ENCODE results near the gene CPD.
"Not testable (repeated sequence)": the region's sequence is repeated elsewhere in the genome, so short reads cannot be mapped to it uniquely, and the experiment has no call there.

Gene CPD

DNA sequence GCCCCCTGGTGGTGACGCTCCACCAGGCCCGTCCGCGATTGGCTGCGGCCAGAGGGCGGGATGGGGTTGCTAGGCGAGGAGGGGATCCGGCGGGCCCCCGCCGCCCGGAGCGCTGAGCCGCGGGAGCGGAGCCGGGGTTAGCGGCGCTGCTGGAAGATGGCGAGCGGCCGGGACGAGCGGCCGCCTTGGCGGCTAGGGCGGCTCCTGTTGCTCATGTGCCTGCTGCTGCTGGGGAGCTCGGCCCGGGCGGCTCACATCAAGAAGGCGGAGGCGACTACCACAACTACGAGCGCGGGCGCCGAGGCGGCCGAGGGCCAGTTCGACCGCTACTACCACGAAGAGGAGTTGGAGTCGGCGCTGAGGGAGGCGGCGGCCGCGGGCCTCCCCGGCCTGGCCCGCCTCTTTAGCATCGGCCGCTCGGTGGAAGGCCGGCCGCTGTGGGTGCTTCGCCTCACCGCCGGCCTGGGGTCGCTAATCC lies at the start of gene CPD:
CPD (plus strand) TSS at position 103 of the 478 bp plus-strand sequence; CDS start at position 157, 54 bp downstream.
- peak; percentile 95 to 96 for DNase-seq (ENCODE audit: low read depth in 2 of 2)

DNA sequence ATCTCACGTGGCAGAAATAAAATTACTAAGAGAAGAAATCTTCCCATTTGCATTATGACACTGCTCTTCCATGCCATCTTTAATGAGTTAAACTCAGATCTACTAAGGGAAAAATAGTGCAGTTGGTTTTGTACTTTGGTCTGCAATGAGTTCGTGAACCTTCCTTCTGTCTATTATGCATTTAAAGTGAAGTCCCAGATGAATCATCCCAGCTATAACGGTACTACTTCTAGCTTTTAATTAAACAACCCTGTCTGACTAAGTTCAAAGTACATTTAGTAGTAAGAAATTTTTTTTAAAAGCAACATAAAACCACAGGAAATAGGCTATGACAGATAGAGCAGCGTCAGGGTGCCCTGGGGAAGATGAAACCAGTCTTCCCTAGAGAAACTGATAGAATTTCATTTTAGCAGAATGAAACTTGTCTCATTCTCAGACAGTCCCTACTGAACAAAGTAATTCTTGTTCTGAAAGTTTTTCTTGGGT lies 46.6 kb upstream of the CPD start:
- peak in 1 of 2 donors; percentile 28 for DNase-seq (ENCODE audit: low read depth in 2 of 2)

DNA sequence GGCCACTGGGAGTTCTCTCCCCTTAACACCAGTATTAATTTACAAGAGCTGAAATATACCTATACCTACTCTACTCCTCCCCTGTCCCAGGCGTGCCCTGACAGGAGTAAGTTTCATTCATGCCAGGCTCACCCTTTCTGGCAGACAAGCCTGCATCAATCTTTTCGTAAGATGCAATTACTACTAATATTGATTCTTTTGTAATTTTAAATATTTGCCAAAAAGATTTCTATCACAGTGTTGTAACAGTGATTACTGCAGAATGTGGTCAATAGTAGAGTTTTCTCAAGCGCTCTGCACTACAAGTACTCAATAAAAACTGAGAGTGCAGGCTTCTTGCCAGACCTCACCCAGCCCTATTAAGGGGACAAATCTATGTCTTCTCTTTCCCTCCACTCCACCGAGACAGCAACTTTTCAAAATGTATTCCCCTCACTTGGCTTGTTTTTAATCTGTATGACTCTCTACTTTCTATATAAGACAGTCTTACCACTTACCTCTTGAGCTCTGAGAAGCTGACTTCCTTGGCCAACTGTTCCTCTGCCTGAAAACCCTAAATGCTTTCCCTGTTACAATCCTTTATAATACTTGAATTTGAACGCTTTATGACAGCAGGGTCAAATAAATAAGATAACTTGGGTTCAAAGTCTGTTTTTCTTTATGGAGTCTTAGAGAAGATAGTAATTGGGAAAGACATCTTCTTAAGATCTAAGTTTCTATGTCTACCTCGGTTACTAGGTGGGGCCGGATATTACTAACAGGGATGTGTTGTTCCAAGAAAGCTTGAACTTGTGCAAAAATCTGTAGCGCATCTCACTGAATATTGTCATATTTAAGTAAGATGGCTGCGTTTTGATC lies 45.0 kb upstream of the CPD start, which contains the start of gene TMIGD1:
TMIGD1 (minus strand) TSS at position 555 of the 858 bp plus-strand sequence. CDS start 1,924 bp downstream, outside the sequence.
- DNase-seq (ENCODE audit: low read depth in 2 of 2): no peak

DNA sequence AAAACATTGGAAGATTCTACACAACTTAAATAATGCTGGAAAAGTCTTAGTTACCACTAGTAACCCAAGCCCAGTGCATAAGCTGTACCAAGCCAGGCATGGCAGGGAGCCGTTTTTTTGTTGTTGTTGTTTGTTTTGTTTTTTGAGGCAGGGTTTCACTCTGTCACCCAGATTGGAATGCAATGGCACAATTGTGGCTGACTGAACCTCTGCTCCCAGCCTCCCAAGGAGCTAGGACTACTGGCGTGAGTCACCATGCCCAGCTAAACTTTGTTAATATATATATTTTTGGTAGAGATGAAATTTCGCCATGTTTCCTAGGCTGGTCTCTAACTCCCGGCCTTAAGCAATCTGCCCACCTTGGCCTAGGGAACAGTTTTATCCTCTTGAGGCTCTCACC lies 44.3 kb upstream of the CPD start:
- DNase-seq (ENCODE audit: low read depth in 2 of 2): no peak

DNA sequence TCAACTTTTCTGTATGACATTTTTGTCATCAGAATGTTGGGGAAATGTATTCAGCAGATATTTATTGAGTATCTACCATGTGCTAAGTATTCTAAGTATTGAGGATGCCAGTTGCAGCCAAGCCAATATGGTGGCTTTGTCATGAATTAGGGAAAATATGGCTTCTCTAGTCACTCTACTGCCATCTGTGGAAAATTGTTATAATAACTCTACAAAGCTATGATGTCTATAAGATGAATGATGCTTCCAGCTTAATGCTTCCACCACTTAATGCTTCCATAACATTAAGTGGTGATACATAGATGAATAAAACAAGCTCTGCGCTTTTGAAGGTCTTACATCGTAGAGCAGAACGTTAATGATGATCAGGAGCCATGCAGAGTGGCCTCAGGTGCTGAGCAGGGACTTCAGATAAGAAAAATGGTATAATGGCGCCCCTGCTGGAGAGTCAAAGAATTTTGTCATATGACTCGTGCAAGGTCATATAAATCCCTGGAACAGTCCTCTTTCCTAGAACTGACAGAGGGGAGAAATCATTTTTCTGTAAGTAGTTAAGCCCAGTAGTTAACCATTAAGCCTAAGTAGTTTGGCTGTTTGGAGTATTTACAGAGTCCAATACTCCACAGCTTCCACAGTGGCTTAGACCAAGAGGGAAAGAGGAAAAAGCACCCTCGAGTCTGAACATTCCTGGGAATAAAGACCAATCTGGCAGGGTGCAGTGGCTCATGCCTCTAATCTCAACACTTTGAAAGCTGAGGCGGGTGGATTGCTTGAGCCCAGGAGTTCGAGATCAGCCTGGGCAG lies 42.2 kb upstream of the CPD start:
- DNase-seq (ENCODE audit: low read depth in 2 of 2): peak; percentile 35 to 58

DNA sequence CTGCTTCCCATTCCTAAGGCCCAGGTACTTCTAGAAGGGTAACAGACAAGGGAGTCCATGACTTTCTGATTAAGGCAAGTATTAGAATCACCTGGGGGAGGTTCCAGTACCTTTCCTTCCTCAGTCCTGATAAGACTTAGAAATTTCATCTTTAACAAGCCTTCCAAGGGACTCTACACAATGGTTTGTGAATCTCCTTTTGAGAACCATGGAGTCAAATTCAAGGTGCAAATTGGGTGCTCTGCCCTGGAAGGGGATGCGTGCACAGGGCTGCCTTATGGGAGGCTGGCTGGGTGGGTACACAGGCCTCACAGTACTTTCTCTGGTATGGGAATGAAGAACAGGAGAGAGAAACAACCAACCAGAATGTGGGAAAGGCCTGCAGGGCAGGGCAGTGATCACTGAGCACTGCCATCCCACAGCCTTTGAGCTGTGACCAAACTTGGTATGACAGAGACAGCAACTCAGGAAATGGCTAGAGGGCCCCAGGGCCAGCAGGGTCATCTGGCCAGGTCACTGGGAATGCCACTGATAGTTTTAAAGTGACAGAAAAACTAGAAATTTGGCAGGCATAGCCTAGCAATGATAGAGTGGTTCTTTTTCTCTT lies 41.2 kb upstream of the CPD start:
- no peak for DNase-seq (ENCODE audit: low read depth in 2 of 2)

DNA sequence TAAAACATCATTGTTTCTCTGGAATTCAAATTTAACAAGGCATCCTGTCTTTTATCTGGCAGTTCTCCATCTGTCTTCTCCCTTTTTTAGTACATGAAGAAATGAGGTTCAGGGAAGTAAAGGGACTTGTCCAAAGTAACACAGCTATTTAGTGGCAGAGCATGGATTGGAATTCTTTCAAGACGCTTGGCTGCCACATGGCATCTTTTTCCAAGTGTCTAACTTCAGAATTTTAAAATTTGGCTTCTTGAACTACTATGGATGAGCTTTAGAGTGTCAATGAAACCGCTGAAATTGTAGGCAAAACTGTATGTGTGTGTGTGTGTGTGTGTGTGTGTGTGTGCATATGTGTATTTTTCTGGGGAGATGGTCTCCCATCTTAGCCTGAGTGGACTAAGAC lies 39.6 kb upstream of the CPD start:
- DNase-seq (ENCODE audit: low read depth in 2 of 2): no peak

DNA sequence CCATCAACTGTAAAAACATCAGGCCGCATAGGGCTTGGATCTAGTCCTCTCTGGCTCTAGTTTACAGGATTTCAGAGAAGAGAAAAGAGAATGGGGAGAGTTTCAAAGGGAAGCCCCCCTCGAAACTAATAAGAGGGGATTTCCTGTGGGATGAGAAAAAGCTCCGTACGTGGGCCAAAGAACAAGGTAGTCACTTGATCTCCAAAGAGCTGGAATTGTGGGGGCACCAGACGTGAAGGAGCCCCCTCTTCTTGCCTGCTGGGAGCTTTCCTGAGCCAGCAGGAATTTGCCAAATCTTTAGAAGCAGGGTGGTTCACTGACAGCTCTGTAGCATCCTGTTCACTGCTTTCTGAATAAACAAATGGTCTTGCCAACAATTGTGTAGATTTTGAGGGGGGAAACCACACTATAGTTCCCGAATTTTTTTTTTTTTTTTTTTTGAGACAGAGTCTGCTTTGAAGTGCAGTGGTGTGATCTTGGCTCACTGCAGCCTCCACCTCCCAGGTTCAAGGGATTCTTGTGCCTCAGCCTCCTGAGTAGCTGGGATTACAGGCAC lies 37.8 kb upstream of the CPD start:
- DNase-seq (ENCODE audit: low read depth in 2 of 2): no peak

DNA sequence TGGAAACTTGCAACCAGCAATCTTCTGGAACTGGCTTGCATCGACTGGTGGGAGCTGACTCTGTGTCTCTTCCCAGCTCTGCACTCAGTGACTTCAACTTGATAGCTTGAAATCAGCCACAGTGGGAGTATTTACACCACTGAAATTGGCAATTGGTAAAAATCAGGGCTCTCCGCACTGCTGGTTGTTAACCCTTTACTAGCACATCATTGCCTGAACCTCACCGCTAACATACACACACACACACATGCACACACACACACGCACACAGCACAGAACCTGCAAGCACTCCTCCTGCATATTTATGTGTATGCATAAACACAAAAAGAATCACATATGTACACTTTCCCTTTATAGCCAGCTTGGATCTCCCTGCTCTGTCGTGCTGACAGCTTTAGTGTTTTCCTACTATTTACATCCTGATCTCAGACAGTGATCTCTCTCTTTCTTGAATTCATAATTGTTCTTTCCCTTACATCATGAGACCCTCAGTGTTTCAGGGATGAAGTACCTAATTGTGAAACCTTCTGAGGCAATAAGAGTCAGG lies 37.0 kb upstream of the CPD start:
- no peak for DNase-seq (ENCODE audit: low read depth in 2 of 2)

DNA sequence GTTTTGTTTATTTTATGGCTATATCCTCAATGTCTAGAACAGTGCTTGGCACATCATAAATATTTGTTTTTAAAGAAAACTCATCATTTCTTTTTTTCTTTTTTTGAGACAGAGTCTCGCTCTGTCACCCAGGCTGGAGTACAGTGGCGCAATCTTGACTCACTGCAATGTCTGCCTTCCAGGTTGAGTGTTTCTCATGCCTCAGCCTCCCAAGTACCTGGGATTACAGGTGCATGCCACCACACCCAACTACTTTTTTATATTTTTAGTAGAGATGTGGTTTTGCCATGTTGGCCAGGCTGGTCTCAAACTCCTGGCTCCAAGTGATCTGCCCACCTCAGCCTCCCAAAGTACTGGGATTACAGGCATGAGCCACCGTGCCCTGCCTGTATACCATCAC lies 35.5 kb upstream of the CPD start:
- not testable (repeated sequence) for DNase-seq (ENCODE audit: low read depth in 2 of 2)

DNA sequence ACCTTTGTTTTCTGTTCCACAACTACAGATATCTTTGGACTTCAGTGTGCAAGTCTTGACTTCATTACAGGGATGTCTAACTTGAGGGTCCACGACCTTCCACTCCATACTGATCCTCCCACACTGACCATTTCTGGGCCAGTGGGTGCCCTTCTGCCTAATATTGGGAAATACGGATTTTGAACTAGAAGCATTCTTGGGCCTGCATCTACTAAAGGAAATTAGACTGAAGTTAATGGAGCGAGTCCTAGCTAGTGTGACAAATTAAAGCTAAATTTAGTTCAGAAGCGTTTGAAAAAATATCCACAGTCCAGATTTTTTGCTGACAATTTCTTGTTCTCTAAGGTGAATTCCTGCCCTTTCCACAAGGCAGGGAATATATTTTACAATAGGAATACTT lies 34.9 kb upstream of the CPD start:
- DNase-seq (ENCODE audit: low read depth in 2 of 2): no peak

DNA sequence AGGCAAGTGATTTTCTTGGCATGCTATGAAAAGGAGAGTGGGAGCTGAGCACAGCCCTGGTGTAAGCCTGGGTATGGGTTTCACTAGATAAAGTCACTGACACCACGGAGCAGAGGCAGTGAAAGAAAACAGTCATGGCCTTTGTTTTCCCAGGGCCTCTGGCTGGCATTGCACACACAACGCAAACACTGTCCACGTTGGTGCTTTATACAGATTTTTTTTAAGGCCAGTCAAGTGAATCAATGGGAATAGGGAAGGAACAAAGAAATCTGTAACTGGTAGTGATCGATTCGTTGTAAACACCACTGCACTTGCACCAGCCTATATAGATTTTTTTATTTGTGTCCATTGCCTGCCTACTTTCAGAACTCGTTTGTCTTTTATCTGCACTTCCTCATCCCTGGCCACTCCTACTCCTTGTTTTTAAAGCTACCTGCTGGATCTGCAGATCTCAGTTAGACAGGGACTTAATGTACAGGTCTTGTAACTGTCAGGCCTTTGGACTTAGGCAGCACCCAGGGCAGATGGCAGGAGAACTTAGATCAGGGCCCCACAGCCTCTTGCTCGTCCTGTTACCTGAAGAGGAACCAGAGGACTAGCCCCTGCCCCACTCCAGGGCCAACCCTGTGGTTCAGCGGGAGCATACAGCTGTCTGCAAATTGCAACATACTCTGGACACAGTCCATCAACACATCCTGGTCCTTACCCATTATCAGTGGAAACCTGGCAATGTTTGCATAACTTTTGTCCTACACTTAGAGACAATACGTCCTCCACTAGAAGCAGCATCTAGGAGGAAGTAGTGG lies 34.2 kb upstream of the CPD start:
- no peak for DNase-seq (ENCODE audit: low read depth in 2 of 2)

DNA sequence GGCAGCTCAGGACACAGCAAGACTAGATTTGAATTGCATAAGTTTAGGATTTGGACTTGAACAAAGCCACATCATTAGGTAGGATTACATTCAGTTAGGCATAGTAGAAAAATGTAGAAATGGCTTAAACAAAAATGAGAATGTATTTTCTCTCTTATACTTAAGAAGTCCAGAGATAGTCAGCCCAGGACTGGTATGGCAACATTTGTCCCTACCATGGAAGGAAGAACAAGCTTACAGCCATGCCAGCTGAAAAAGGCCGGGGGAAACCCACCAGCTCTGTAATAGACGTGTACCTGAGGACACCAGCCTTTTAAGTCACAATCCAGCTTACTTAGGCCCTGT lies 33.7 kb upstream of the CPD start:
- DNase-seq (ENCODE audit: low read depth in 2 of 2): no peak

DNA sequence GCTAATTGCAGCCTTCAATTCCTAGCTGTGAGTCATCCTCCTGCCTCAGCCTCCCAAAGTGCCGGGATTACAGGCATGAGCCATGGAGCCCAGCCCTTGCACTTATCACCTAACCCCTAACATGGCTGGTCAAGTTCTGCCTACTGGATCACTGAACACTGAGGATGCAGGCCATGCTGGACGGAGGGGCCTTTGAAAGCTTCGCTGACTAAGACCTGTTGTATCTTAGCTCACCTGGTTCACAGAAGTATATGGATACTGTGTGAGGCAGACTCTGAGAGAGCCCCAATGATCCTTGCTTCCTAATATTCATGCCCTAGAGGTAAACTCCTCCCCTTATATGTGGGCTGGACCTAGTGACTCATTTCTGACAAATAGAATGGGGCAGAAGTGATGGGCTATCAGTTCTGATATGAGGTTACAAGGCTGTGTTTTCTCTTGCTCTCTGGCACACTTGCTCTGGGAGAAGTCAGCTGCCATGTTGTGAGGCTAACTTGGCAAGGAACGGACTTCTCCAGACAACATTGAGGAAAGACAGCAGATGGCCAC lies 33.1 kb upstream of the CPD start:
- DNase-seq (ENCODE audit: low read depth in 2 of 2): no peak

DNA sequence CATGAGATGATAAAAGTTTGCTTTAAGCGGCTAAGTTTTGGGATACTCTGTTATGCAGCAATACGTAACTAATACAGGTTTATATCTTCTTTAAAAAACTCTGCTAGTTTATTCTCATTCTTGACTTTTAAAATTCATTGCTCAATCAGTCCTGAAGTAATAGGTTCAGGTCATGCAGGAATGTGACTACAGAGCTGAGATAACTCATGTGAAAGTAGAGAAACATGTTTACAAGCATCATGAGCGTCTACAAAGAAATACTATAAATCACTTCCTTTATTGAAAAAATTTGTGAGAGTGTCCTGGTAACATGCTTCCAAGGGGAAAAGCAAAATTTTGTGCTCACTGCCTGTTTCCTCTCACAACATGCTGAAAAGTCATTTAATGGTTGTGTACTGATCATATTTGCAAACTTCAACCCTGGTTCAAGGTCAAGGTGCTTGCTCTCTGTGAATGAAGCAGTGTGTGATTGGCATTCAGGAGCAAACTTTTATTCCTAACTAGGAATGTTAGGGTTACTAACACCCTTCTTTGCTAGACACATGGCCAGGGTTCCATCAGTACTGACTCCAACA lies 32.4 kb upstream of the CPD start:
- DNase-seq (ENCODE audit: low read depth in 2 of 2): no peak

DNA sequence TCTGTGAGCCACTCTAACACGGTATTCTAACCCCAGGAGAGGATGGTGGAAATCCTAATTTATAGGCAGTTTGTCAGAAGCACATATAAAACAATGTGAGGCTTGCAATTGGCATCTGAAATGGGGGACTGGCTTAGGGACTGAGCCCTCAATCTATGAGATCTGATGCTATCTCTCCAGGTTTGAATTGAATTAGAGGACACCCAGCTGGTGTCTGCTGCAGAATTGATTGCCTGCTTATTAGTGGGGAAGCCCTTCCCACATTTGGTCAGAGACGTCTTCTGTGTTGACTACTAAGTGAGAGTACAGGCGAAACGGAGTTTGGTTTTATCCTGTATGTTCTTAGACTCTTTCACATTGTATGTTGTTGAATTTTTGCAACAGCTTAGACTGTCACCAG lies 31.2 kb upstream of the CPD start:
- DNase-seq (ENCODE audit: low read depth in 2 of 2): no peak

DNA sequence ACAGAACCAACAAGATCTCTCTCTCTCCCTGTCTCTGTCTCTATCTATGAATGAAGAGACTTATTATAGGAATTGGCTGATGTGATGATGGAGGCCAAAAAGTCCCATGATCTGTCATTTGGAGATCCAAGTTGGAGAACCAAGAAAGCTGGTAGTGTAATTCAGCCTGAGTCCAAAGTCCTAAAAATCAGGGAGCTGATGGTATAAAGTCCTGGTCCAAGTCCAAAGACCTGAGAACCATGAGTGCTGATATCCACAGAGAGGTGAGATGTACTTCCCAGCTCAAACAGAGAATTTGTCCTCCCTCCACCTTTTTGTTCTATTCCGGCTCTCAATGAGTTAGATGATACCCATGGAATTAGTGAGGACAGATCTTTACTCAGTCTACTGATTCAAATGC lies 29.5 kb upstream of the CPD start:
- DNase-seq (ENCODE audit: low read depth in 2 of 2): no peak

DNA sequence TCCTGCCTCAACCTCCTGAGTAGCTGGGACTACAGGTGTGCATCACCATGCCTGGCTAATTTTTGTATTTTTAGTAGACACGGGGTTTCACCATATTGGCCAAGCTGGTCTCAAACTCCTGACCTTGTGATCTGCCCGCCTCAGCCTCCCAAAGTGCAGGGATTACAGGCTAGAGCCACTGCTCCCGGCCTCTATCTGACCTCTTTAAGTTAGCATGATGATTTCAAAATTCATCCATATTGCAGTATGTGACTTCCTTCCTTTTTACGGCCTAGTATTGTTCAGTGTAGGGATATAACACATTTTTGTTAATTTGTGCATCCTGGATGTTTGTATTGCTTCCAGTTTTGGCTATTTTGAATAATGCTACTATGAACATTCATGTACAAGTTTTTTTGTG lies 27.5 kb upstream of the CPD start:
- not testable (repeated sequence) for DNase-seq (ENCODE audit: low read depth in 2 of 2)

DNA sequence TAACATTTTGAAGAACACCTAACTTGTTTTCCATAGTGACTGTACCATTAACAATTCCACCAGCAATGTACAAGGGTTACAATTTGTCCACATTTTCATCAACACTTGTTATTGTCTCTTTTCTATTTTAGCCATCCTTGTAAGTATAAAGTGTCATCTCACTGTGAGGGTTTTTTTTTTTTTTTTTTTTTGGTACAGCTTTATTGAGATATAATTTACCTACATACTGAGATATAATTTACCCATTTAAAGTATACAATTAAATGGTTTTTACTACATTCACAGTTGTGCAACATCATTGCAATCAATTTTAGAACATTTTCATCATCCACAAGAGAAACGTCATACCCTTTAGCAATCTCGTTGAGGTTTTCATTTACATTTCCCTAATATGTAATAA lies 27.0 kb upstream of the CPD start:
- DNase-seq (ENCODE audit: low read depth in 2 of 2): no peak

DNA sequence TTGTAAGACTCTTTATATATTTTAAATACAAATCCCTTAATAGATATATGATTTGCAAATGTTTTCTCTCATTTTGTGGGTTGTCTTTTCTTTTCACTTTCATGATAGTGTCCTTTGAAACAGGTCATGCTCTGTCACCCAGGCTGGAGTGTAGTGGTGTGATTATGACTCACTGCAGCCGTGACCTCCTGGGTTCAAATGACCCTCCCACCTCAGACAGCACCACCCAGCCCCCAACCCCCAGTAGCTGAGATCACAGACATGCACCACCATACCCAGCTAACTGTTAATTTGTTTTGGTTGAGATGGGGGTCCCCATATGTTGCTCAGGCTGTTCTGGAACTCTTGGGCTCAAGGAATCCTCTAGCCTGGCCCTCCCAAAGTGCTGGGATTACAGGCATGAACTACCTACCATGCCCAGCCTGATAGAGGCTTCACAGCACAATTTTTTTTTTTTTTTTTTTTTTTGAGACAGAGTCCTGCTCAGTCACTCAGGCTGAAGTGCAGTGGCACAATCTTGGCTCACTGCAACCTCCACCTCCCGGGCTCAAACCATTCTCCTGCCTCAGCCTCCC lies 26.4 kb upstream of the CPD start:
- DNase-seq (ENCODE audit: low read depth in 2 of 2): no peak

All from stimulated activated CD4-positive, alpha-beta T cell treated with anti-CD3 and anti-CD28 coated beads, Interleukin-1b, Interleukin-23, amount 100 ng/mL, for 4 hours (primary cell).